ENCODE results near the gene ABCG1.

The ABCG1 gene

GRCh38 chr21:42214081-42214750 is 4.7 kb upstream of the ABCG1 start:
- no peak for DNase-seq (ENCODE audit: low read depth, low spot score)

GRCh38 chr21:42214921-42215320 is 4.0 kb upstream of the ABCG1 start:
- DNase-seq (ENCODE audit: low read depth, low spot score), result no peak

- DNase-seq (ENCODE audit: low read depth, low spot score), result no peak
Observed at GRCh38 chr21:42215942-42216725, 2.8 kb upstream of the ABCG1 start.

- no peak for DNase-seq (ENCODE audit: low read depth, low spot score)
Observed at GRCh38 chr21:42216726-42217572, 2.0 kb upstream of the ABCG1 start.

GRCh38 chr21:42219606-42220137 is 732 bp downstream of the ABCG1 start:
- no peak for DNase-seq (ENCODE audit: low read depth, low spot score)

GRCh38 chr21:42220138-42220701 is 1.3 kb downstream of the ABCG1 start:
- DNase-seq (ENCODE audit: low read depth, low spot score), result no peak

GRCh38 chr21:42221581-42222345 is 2.8 kb downstream of the ABCG1 start:
- no peak for DNase-seq (ENCODE audit: low read depth, low spot score)

GRCh38 chr21:42222386-42222785 is 3.4 kb downstream of the ABCG1 start:
- DNase-seq (ENCODE audit: low read depth, low spot score), result no peak

GRCh38 chr21:42222821-42223390 is 4.0 kb downstream of the ABCG1 start:
- DNase-seq (ENCODE audit: low read depth, low spot score), result no peak

GRCh38 chr21:42223826-42224575 is 5.1 kb downstream of the ABCG1 start:
- no peak for DNase-seq (ENCODE audit: low read depth, low spot score)

- no peak for DNase-seq (ENCODE audit: low read depth, low spot score)
Observed at GRCh38 chr21:42225042-42225441, 6.1 kb downstream of the ABCG1 start.

- no peak for DNase-seq (ENCODE audit: low read depth, low spot score)
Observed at GRCh38 chr21:42225571-42226155, 6.7 kb downstream of the ABCG1 start.

- DNase-seq (ENCODE audit: low read depth, low spot score), result no peak
Observed at GRCh38 chr21:42226626-42227025, 7.7 kb downstream of the ABCG1 start.

- no peak for DNase-seq (ENCODE audit: low read depth, low spot score)
Observed at GRCh38 chr21:42227909-42228708, 9.2 kb downstream of the ABCG1 start.

- DNase-seq (ENCODE audit: low read depth, low spot score), result no peak
Observed at GRCh38 chr21:42228709-42229220, 9.8 kb downstream of the ABCG1 start.

GRCh38 chr21:42229676-42230075 is 10.7 kb downstream of the ABCG1 start:
- no peak for DNase-seq (ENCODE audit: low read depth, low spot score)

- no peak for DNase-seq (ENCODE audit: low read depth, low spot score)
Observed at GRCh38 chr21:42230178-42230577, 11.2 kb downstream of the ABCG1 start.

- DNase-seq (ENCODE audit: low read depth, low spot score), result no peak
Observed at GRCh38 chr21:42230636-42231035, 11.7 kb downstream of the ABCG1 start.

All from brain pericyte (primary cell).